Stimulated activated CD4-positive, alpha-beta T cell treated with anti-CD3 and anti-CD28 coated beads, Interleukin-12 subunit alpha, Interleukin-12 subunit beta, amount 100 ng/mL, for 48 hours (primary cell): ENCODE data around the gene NDOR1.
"Not testable (repeated sequence)": the region's sequence is repeated elsewhere in the genome, so short reads cannot be mapped to it uniquely, and the experiment has no call there.

Source experiments
- DNase-seq, 3 donors: peaks; one replicate each; pipeline ENCODE4 v3.0.0-alpha.2; 2020; ENCODE audit warnings: low read depth in 2 of 3, low spot score in 1 of 3

The NDOR1 gene

GRCh38 chr9:137242269-137243203, 37.0 kb downstream of the NDOR1 start:
- no peak for DNase-seq

GRCh38 chr9:137243266-137243625, 37.7 kb downstream of the NDOR1 start:
- DNase-seq = not testable (repeated sequence)

GRCh38 chr9:137243626-137244485, 38.4 kb downstream of the NDOR1 start:
- no peak for DNase-seq

- DNase-seq = no peak
Observed at GRCh38 chr9:137244486-137245449, 39.3 kb downstream of the NDOR1 start.

GRCh38 chr9:137245450-137246421, 40.2 kb downstream of the NDOR1 start:
- no peak for DNase-seq

GRCh38 chr9:137247135-137247915, 41.8 kb downstream of the NDOR1 start:
- no peak for DNase-seq

GRCh38 chr9:137247916-137248175, 42.3 kb downstream of the NDOR1 start:
- DNase-seq = no peak

GRCh38 chr9:137250329-137251193, 45.1 kb downstream of the NDOR1 start:
- DNase-seq = no peak

- no peak for DNase-seq
Observed at GRCh38 chr9:137251194-137251461, 45.6 kb downstream of the NDOR1 start, which contains the start of gene STPG3. TSS of gene STPG3 (plus strand) at chr9:137251286. CDS start at chr9:137251287, 1 bp downstream.

- DNase-seq = no peak
Observed at GRCh38 chr9:137251490-137252268, 46.2 kb downstream of the NDOR1 start.

GRCh38 chr9:137252555-137253506, 47.3 kb downstream of the NDOR1 start:
- no peak for DNase-seq

GRCh38 chr9:137253717-137254623, 48.5 kb downstream of the NDOR1 start:
- no peak for DNase-seq

- peak; percentile 86 to 96 (median 96) for DNase-seq
Observed at GRCh38 chr9:137254624-137255447, 49.3 kb downstream of the NDOR1 start, which contains the start of gene NELFB. TSS of gene NELFB (plus strand) at chr9:137255327.

GRCh38 chr9:137255448-137256114, 50.1 kb downstream of the NDOR1 start:
- DNase-seq = no peak
